ENCODE data around the gene EPM2A. TPM values are rescaled to one million over a fixed set of nuclear protein-coding genes. Genes with fewer than 3 reads are reported as not detected.

EPM2A gene
- total and polyA plus RNA-seq, 8 donors: 2.6 to 4.8 (median 4.3) TPM

DNA sequence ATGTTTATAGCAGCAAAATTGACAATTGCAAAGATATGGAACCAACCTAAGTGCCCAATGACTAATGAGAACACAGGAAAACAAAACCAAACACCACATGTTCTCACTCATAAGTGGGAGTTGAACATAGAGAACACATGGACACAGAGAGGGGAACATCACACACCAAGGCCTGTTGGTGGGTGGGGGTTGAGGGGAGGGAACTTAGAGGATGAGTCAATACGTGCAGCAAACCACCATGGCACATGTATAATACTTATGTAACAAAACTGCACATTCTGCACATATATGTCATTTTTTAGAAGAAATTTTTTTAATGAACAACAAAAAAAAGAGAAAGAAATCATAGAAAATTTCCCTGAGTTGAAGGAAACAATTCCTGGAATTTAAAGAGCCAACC, 3.9 kb downstream of the EPM2A start:
- ATAC-seq (no peak), FAIRE-seq (no peak), DNase-seq (no peak)
- TF ChIP-seq, protein P1, sequence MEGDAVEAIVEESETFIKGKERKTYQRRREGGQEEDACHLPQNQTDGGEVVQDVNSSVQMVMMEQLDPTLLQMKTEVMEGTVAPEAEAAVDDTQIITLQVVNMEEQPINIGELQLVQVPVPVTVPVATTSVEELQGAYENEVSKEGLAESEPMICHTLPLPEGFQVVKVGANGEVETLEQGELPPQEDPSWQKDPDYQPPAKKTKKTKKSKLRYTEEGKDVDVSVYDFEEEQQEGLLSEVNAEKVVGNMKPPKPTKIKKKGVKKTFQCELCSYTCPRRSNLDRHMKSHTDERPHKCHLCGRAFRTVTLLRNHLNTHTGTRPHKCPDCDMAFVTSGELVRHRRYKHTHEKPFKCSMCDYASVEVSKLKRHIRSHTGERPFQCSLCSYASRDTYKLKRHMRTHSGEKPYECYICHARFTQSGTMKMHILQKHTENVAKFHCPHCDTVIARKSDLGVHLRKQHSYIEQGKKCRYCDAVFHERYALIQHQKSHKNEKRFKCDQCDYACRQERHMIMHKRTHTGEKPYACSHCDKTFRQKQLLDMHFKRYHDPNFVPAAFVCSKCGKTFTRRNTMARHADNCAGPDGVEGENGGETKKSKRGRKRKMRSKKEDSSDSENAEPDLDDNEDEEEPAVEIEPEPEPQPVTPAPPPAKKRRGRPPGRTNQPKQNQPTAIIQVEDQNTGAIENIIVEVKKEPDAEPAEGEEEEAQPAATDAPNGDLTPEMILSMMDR (IDR thresholded peaks at IDR 0.05): no peak
- no peaks in the 10 kb centered on the region for H3K36me3 ChIP-seq
- no peak overlapping the region for H3K4me3 ChIP-seq
- no peaks in the 10 kb centered on the region for H3K27me3 ChIP-seq
- peaks cover 0 to 11% (median 0%) of the 10 kb centered on the region in 3 donors for H3K4me1 ChIP-seq
- WGBS, 2 donors: 81 to 83% methylated on average over 1 of the region's 1 CpG
- H3K27ac ChIP-seq: no peak overlapping the region
- intact Hi-C loops (cut with DNase I): no loop called here
- no peaks in the 10 kb centered on the region for H3K9me3 ChIP-seq

GRCh38 chr6:145729887-145730286, 5.4 kb downstream of the EPM2A start:
- TF ChIP-seq, protein P1 (IDR thresholded peaks at IDR 0.05): no peak
- no peak overlapping the region for H3K27ac ChIP-seq
- ATAC-seq: no peak
- H3K27me3 ChIP-seq: no peaks in the 10 kb centered on the region
- no peaks in the 10 kb centered on the region for H3K36me3 ChIP-seq
- peaks cover 0 to 8% (median 0%) of the 10 kb centered on the region in 3 donors for H3K4me1 ChIP-seq
- FAIRE-seq: no peak
- DNase-seq: no peak
- H3K4me3 ChIP-seq: no peak overlapping the region
- WGBS, 2 donors: 95 to 97% methylated on average over 2 of the region's 2 CpGs
- intact Hi-C loops (cut with DNase I): no loop called here
- H3K9me3 ChIP-seq: no peaks in the 10 kb centered on the region

DNA sequence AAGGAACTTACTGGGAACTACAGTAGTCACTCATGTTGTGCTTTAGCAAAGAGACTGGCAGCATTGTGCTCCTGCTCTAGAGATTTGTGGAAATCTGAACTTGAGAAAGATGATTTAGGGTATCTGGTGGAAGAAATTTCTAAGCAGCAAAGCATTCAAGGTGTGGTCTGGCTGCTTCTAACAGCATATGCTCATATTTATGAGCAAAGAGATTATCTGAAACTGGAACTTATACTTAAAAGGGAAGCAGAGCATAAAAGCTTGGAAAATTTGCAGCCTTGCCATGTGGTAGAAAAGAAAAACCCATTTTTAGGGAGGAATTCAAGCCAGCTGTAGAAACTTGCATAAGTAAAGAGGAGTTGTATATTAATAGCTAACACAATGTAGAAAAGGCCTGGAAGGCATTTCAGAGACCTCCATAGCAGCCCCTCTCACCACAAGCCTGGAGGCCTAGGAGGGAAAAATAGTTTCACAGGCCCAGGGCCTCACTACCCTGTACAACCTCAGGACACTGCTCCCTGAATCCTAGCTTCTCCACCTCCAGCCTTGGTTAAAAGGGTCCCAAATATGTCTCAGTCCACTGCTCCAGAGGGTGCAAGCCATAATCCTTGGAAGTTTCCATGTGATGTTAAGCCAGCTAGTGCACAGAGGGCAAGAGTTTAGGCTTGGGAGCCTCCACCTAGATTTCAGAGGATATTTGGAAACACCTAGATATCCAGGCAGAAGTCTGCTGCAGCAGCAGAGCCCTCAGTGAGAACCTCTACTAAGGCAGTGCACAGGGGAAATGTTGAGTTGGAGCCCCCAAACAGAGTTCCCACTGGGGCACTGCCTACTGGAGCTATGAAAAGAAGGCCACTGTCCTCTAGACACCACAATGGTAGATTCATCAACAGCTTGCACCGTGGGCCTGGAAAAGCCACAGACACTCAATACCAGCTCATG, 6.6 kb downstream of the EPM2A start:
- H3K9me3 ChIP-seq: no peaks in the 10 kb centered on the region
- no peak overlapping the region for H3K4me3 ChIP-seq
- intact Hi-C loops (cut with DNase I): no loop called here
- H3K27me3 ChIP-seq: no peaks in the 10 kb centered on the region
- FAIRE-seq: no peak
- WGBS, 2 donors: 92 to 100% methylated on average over 1 of the region's 1 CpG
- no peak for DNase-seq
- ATAC-seq: no peak
- TF ChIP-seq, protein P1 (IDR thresholded peaks at IDR 0.05): no peak
- no peaks in the 10 kb centered on the region for H3K36me3 ChIP-seq
- no peak overlapping the region for H3K27ac ChIP-seq
- H3K4me1 ChIP-seq: peaks cover 0 to 3% (median 0%) of the 10 kb centered on the region in 3 donors

DNA sequence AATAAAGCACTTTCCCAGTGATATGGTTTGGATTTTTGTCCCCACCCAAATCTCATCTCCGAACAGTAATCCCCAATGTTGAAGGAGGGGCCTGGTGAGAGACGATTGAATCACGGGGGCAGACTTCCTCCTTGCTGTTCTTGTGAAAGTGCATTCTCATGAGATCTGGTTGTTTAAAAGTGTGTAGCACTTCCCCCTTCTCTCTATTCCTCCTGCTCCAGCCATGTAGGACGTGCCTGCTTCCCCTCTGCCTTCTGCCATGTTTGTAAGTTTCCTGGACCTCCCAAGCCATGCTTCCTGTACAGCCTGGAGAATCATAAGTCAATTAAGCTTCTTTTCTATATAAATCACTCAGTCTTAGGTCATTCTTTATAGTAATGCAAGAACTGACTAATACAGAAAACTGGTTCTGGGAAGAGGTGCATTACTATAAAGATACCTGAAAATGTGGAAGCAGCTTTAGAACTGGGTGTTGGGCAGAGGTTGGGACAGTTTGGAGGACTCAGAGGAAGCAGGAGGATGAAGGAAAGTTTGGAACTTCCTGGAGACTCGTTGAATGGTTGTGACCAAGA, 7.4 kb downstream of the EPM2A start:
- no peak for DNase-seq
- WGBS, 2 donors: 87% methylated on average over 5 of the region's 5 CpGs
- Histone ChIP-seq H3K27ac (no peak overlapping the region), H3K27me3 (no peaks in the 10 kb centered on the region), H3K4me1 (no peaks in the 10 kb centered on the region), H3K4me3 (no peak overlapping the region), H3K36me3 (no peaks in the 10 kb centered on the region), H3K9me3 (no peaks in the 10 kb centered on the region)
- TF ChIP-seq, protein P1 (IDR thresholded peaks at IDR 0.05): no peak
- no peak for ATAC-seq
- intact Hi-C loops (cut with DNase I): no loop called here
- no peak for FAIRE-seq

GRCh38 chr6:145725570-145725969, 9.8 kb downstream of the EPM2A start:
- WGBS, 2 donors: 72 to 85% methylated on average over 2 of the region's 2 CpGs
- TF ChIP-seq, protein P1 (IDR thresholded peaks at IDR 0.05): no peak
- H3K27ac ChIP-seq: no peak overlapping the region

More at GRCh38 chr6:145725570-145725969, 9.8 kb downstream of the EPM2A start:
- ATAC-seq (no peak), DNase-seq (no peak), FAIRE-seq (no peak)
- intact Hi-C loops (cut with DNase I): no loop called here
- H3K9me3 ChIP-seq: no peaks in the 10 kb centered on the region
- no peak overlapping the region for H3K4me3 ChIP-seq
- no peaks in the 10 kb centered on the region for H3K4me1 ChIP-seq
- H3K27me3 ChIP-seq: no peaks in the 10 kb centered on the region
- H3K36me3 ChIP-seq: no peaks in the 10 kb centered on the region
